22Rv1 (cell line): ENCODE results near the gene ALDH4A1.

Experiments used
- H3K27ac ChIP-seq: fragments of 450-650 bp; 2 replicates; pipeline ENCODE4 v1.5.1; 2017
- ZFX ChIP-seq: fragments of 450-650 bp; IDR thresholded peaks from 2 replicates; pipeline ENCODE4 v1.6.1; 2017; ENCODE audit warnings: antibody characterized with exemption, borderline replicate concordance
- TF ChIP-seq, protein P1 (sequence below): fragments of 450-650 bp; IDR thresholded peaks from 2 replicates; pipeline ENCODE4 v1.5.1; 2017; ENCODE audit warnings: mild to moderate bottlenecking

ALDH4A1 gene

DNA sequence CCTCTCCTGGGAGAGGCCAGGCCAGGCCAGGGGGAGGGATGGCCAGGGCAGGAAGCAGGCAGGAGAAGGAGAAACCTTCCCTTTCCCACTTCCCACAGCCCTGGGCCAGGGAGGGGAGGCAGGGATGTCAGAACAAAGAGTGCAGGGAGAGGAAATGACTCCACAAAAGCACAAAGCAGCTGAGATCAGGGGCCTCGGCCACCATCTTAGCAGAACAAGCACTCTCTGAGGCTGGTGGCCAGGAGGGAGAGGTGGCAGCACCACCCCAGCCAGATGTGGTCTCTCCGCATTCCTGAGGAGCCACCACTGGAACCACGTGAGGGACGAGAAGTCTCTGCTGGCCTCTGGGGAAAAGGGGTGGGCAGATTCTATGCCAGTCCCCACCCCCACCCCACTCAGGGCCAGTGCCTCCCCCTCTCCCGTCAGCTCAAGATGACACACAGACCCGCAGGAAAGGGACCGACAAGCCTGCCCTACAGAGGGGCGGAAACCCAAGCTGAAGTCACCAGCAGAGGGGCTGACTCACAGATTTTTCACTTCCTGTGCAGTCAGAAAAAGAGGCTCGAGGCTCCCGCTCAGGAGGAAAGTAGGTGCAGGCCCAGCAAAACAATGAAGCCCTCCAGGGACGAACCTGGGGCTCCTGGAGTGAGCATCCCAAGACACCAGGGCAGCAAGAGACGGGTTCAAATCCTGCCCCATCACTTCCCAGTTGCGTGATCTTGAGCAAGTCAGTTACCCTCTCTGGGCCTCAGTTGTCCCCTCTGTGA lies 24.1 kb upstream of the ALDH4A1 start:
- H3K27ac ChIP-seq = no peak overlapping the region
- TF ChIP-seq ZFX = no peak
- TF ChIP-seq, protein P1, sequence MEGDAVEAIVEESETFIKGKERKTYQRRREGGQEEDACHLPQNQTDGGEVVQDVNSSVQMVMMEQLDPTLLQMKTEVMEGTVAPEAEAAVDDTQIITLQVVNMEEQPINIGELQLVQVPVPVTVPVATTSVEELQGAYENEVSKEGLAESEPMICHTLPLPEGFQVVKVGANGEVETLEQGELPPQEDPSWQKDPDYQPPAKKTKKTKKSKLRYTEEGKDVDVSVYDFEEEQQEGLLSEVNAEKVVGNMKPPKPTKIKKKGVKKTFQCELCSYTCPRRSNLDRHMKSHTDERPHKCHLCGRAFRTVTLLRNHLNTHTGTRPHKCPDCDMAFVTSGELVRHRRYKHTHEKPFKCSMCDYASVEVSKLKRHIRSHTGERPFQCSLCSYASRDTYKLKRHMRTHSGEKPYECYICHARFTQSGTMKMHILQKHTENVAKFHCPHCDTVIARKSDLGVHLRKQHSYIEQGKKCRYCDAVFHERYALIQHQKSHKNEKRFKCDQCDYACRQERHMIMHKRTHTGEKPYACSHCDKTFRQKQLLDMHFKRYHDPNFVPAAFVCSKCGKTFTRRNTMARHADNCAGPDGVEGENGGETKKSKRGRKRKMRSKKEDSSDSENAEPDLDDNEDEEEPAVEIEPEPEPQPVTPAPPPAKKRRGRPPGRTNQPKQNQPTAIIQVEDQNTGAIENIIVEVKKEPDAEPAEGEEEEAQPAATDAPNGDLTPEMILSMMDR = no peak

DNA sequence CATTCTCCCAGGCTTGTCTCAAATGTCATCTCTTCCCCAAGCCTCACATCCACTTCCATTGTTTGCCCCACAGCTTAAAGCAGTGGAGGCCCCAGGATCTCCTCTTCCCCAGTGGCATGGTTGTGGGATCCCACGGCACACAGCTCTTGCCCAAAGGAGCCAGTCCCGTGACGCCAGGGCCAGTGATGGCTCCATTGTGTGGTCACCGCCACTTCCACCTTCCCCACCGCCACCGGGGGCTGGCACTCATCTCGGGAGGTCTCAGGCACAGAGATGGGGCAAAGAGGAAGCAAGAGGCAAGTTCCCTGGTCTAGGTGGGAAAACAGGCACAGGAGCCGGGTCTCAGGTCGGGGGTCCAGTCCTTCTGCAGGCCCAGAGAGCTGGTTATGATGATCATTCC lies 22.9 kb upstream of the ALDH4A1 start:
- TF ChIP-seq ZFX = no peak
- TF ChIP-seq, protein P1 = no peak
- H3K27ac ChIP-seq = no peak overlapping the region

DNA sequence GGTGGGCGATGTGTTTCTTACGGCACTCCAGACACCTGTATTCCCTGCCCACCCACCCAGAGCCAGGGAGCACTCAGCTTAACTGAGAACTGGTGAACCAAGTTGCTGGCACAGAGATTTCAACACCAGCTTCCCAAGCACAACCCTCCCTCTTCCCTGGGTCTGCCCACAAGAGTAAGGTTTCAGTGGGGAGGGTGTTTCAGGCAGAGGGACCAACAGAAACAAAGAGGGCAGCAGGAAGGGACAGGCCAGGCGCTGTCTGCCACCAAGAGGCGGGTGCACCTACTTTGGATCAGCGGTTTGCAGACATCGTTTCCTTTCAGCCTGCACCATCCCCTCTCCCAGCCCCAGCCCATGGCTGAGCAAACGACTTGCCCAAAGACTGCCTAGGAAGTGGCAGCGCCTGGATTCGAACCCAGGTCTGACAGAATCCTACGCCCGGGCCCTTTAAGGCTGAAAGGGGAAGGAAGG lies 21.9 kb upstream of the ALDH4A1 start:
- no peak overlapping the region for H3K27ac ChIP-seq
- TF ChIP-seq ZFX = no peak
- TF ChIP-seq, protein P1 = no peak

DNA sequence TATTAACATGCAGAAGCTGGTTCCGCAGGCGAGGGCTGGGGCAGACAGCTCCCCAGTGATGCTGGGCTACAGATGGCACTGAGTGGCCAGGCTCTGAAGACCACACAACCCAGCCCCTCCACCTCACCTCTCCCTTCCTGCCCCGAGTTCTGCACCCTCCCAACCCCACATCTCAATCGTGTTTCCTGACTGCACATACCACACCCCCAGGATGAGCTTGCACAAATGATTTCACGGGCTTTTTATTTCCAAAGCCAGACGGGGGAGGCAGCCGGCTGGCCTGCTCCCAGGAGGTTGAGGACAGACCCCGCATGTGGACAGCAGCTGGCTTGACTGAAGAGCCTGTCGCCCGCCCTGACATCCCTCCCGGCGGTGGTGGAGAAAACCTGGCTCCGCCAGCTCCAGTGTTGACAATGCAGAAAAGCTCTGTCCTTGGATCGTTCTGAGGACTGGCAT lies 21.4 kb upstream of the ALDH4A1 start:
- H3K27ac ChIP-seq = no peak overlapping the region
- TF ChIP-seq, protein P1 = no peak
- no peak for TF ChIP-seq ZFX

DNA sequence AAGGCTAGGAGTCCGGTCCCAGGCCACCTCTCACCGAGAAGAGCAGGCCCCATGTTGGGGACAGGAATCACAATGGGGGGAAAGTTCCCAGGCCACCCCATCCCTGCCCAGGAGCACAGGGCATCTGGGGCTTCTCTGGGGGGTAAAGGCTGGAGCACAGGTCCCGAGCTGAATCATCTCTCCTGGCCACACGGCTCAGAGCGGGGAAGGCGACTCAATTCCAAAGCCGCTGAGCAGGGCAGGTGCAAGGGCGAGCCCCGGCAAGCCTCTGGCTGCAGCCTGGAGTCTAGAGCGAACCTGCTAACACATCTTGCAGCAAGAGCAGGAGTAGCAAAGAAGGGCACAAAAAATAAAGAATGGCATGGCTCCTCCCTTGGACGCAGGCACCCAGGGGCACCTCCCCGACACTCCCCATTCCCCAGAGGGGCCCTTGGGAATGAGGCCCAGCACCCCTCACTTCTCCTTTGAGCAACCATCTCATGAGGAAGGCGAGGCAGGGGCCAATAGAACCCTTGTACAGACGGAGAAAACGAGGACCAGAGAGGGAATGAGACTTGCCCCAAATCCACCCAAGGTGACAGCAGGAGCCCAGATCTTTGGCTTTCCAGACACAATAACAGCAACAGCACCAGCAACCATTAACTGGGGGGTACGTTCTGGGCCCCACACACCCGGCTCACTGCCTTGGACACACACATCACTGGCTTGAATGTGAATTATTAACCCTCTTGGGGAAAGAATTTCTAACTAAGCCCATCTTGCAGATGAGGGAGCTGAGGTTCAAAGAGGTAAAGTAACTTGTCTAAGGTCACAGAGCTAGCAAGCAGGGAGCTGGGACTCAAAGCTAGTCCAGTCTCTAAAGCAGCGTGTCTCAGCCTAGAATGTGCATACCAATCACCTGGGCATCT lies 20.7 kb upstream of the ALDH4A1 start:
- H3K27ac ChIP-seq = no peak overlapping the region
- TF ChIP-seq, protein P1 = no peak
- no peak for TF ChIP-seq ZFX

DNA sequence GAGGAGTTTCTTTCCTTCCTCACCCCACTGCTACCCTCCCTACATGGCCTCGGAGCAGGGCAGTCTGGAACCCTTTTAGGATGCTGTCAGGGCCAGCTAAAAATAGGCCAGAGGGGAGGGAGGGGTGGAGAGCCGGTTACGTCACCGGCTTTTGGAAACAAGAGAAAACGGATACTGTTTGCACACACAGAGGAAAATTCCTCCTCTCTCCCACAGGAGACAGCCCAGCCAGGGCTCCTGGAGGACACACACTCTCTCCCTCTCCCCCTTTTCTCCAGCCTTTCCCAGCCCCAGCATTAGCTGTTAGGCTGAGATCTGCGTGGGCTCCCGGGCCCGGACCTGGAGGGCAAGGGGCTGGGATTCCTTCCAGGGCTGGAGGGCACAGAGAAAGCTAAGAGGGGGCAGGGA lies 20.0 kb upstream of the ALDH4A1 start:
- no peak for TF ChIP-seq ZFX
- TF ChIP-seq, protein P1 = no peak
- no peak overlapping the region for H3K27ac ChIP-seq
